Hepatocyte (in vitro differentiated cells): ENCODE results near the gene PRKAG1.

Experiments used
- CTCF ChIP-seq: fragments of 200-600 bp; sonication (generic); IDR thresholded peaks from 2 replicates; pipeline ENCODE4 v1.5.1; 2016; ENCODE audit warnings: antibody characterized with exemption, mild to moderate bottlenecking; ENCODE audit not compliant: poor library complexity
- EZH2 ChIP-seq: fragments of 200-600 bp; sonication (generic); IDR thresholded peaks from 2 replicates; pipeline ENCODE4 v1.6.1; 2016; ENCODE audit warnings: antibody characterized with exemption, mild to moderate bottlenecking, borderline replicate concordance
- EZH2phosphoT487 ChIP-seq: fragments of 200-600 bp; sonication (generic); IDR thresholded peaks from one replicate; pipeline ENCODE4 v1.6.1; 2018; ENCODE audit warnings: antibody characterized with exemption, mild to moderate bottlenecking, low read depth, moderate library complexity; ENCODE audit not compliant: unreplicated experiment, severe bottlenecking

GRCh38 chr12:49038291-49038955 is 19.8 kb upstream of the PRKAG1 start:
- TF ChIP-seq CTCF, result no peak
- no peak for TF ChIP-seq EZH2
- no peak for TF ChIP-seq EZH2phosphoT487
